Mucosa of gallbladder (tissue), 1 donor: ENCODE results near the gene SLC66A2. TPM values are rescaled to one million over a fixed set of nuclear protein-coding genes. Genes with fewer than 3 reads are reported as not detected.
A peak's percentile ranks its signal among the peaks of the same experiment; 100 is the strongest.
"Not testable (repeated sequence)": the region's sequence is repeated elsewhere in the genome, so short reads cannot be mapped to it uniquely, and the experiment has no call there.

Experiments
- DNase-seq: peaks from one replicate; pipeline ENCODE4 v3.0.0-alpha.2; 2020; ENCODE audit warnings: low spot score
- total RNA-seq: library from RNA; stranded (reverse); gene quantifications from one replicate; pipeline ENCODE4 v1.2.1, GENCODE V29; 2021
- donor health status: DM: no; HTN: no; CAD: no.

Gene SLC66A2
- total RNA-seq, 1 donor from 2014 or later = 61.3 TPM

GRCh38 chr18:79971211-79971952 is 19.9 kb upstream of the SLC66A2 start:
- DNase-seq = no peak

- DNase-seq = no peak
These were observed 19.1 kb upstream of the SLC66A2 start for GRCh38 chr18:79970419-79971133.

- DNase-seq = no peak
These were observed 13.9 kb upstream of the SLC66A2 start for GRCh38 chr18:79965119-79965902.

GRCh38 chr18:79964330-79965118 is 13.1 kb upstream of the SLC66A2 start, which contains the start of gene HSBP1L1:
TSS of gene HSBP1L1 (plus strand) at chr18:79964643. CDS start at chr18:79964736, 93 bp downstream.
- DNase-seq = peak; percentile 62

- no peak for DNase-seq
These were observed 12.3 kb upstream of the SLC66A2 start for GRCh38 chr18:79963658-79964329.

- DNase-seq = no peak
These were observed 11.6 kb upstream of the SLC66A2 start for GRCh38 chr18:79962835-79963657.

- no peak for DNase-seq
These were observed 10.9 kb upstream of the SLC66A2 start for GRCh38 chr18:79962311-79962710.

GRCh38 chr18:79961527-79962291 is 10.3 kb upstream of the SLC66A2 start:
- DNase-seq = no peak

- no peak for DNase-seq
These were observed 9.6 kb upstream of the SLC66A2 start for GRCh38 chr18:79960921-79961526.

GRCh38 chr18:79960161-79960801 is 8.8 kb upstream of the SLC66A2 start:
- not testable (repeated sequence) for DNase-seq

- no peak for DNase-seq
These were observed 7.5 kb upstream of the SLC66A2 start for GRCh38 chr18:79958981-79959380.

- no peak for DNase-seq
These were observed 4.8 kb upstream of the SLC66A2 start for GRCh38 chr18:79956276-79956675.

GRCh38 chr18:79955302-79956075 is 4.0 kb upstream of the SLC66A2 start:
- no peak for DNase-seq

- DNase-seq = no peak
These were observed 3.3 kb upstream of the SLC66A2 start for GRCh38 chr18:79954791-79955190.

GRCh38 chr18:79953971-79954651 is 2.7 kb upstream of the SLC66A2 start:
- no peak for DNase-seq

- no peak for DNase-seq
These were observed 1.6 kb upstream of the SLC66A2 start for GRCh38 chr18:79952996-79953559.
